Activated T-helper 9 cell treated with anti-CD3 and anti-CD28 coated beads, Interleukin-2, amount 50 U/mL, for 16 hours (primary cell): Measurements from ENCODE around the gene OR56A1.
"Not testable (repeated sequence)": the region's sequence is repeated elsewhere in the genome, so short reads cannot be mapped to it uniquely, and the experiment has no call there.

ENCODE experiments used
- DNase-seq: peaks from one replicate; pipeline ENCODE4 v3.0.0-alpha.2; 2020; ENCODE audit warnings: low read depth

Gene OR56A1, protein sequence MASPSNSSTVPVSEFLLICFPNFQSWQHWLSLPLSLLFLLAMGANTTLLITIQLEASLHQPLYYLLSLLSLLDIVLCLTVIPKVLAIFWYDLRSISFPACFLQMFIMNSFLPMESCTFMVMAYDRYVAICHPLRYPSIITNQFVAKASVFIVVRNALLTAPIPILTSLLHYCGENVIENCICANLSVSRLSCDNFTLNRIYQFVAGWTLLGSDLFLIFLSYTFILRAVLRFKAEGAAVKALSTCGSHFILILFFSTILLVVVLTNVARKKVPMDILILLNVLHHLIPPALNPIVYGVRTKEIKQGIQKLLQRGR

DNA sequence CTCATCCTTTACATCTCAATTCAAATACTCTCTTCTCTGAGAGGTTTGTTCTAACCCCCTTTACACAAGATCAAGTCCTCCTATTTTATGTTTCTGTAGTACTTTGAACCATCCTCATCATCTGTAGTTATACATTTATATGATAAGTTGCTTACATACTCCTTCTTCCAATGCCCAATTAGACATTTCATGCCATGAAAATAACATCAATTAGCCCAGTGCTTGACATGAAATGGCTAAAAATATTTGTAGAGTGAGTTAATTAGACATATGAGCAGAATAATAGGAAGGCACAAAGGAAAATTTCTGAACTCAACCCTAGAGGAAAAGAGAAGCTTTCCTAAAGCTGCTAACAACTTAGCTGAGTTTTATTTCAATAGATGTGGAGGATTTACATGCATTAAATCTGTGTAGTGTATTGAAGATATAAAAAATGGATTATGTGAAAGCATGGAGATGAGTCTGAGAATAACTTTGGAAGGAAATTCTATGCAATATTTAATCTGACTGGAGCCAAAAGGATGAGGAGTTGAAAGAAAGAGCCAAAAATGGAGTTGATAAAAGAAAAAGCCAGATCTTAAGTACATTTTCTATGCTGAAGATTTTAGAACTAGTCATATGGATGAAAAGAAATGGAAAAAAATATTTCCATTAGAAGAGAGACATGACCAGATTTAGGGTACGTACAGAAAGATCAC is at the start of gene OR56A1:
TSS of gene OR56A1 (minus strand) at position 51 of the 698 bp plus-strand sequence. CDS start 3,066 bp downstream, outside the sequence.
- no peak for DNase-seq

DNA sequence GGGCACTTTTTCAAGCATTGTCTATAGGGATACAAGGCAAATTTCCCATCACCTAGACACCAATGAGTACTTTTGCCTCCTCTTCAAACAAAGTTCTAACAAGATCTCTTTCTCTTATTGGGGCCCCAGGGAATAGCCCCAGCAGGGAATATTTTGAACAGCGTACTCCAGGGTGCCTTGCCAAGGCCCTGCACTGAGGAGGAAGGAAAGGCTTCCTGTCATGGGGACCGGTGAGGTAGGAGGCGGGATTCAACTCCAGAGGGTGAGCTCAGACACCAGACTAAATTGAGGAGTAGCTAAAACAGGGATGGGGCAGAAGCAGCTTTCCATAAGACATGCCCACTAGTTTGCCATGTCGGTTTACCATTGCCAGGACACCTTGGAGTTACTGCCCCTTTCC is 48.9 kb upstream of the OR56A1 start:
- DNase-seq = no peak

DNA sequence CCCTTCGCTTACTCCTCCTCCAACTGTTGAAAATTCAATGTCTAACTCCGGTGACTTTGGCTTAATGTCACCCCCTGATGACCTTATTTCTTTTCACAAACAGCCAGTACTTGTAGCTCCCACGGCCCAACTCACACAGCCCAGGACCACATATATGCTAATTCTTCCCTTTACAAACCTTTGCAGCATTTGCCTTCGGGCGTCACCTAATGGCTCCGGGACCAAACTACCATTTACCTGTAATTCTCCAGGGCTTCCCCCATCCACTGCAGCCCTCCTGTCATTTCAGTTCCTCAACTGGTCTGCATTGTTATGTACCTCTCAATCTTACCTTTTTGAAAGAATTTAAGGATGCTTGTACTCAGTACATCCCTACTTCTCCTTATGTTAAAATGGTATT is 47.2 kb upstream of the OR56A1 start:
- DNase-seq = no peak

DNA sequence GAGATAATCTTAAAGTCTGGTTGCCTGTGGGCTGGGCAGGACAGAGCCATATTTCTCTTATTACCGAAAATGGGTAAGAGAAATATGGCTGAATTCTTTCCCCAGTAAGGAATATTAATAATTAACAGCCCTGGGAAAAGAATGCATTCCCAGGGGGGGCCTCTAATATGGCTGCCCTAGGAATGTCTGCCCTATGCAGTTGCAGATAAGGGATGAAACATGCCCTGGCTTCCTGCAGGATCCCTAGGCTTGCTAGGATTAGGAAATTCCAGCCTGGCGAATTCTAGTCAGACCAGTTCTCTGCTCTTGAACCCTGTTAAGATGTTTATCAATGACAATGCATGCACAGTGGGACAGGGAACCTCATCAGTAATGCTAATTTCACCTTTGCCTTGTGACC is 45.9 kb upstream of the OR56A1 start:
- not testable (repeated sequence) for DNase-seq

GRCh38 chr11:6067502-6067901 is 36.9 kb upstream of the OR56A1 start:
- DNase-seq = no peak

GRCh38 chr11:6062691-6063358 is 32.3 kb upstream of the OR56A1 start:
- DNase-seq = no peak

- no peak for DNase-seq
These were observed 30.9 kb upstream of the OR56A1 start for GRCh38 chr11:6061475-6061874.

GRCh38 chr11:6057452-6057851 is 26.9 kb upstream of the OR56A1 start:
- no peak for DNase-seq

DNA sequence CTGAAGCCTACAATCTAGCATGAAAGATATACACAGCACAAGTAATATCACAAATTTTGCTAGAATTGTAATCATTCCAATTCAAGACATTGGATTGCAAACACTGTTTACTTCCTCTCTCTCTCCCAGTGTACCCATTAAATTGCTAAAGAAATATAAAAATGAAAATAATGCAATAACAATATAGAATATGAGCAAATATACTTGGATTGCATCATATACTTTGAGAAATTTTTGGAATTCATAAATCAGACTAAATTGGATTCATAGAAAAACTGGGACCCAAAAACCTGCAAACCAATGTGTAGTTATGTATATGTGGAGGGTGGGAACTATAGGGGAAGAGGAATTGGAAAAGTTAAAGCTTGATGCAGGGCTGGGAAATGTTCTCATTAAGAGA is 25.0 kb upstream of the OR56A1 start:
- DNase-seq = no peak

- DNase-seq = no peak
These were observed 21.8 kb upstream of the OR56A1 start for GRCh38 chr11:6052374-6052773.

DNA sequence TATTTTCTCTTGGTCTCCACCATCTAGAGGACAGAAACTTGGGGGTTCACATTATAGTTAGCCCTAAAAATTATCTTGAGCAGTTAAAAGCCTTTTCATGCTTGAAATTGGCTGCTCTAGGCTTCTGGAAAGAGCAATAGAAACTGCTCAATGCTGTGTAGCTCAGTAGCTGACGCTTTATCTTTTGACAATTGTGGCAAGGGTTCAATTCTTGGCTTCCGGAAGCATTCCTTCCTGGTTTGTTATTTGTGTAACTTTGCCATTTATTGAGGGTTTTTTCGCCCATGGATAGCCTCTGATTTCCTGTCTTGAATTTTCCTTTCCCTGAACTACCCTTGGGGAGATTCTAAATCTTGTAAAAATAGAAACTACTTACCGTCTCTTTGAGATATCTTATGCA is 10.3 kb upstream of the OR56A1 start:
- DNase-seq = no peak

DNA sequence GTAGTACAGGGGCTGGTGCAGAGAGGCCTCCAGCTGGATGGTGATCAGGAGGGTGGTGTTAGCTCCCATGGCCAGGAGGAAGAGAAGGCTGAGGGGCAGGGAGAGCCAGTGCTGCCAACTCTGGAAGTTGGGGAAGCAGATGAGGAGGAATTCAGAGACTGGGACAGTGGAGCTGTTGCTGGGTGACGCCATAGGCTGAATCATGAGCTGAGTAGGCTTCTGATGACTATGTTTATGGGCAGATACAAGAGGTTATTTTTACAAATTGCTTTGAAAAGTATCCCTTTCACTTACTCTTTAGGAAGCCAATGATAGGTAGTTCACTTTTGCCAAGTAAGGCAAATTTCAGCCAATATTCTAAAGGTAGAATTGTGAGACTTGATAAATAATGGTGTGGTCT is 3.1 kb downstream of the OR56A1 start:
- DNase-seq = no peak

GRCh38 chr11:6025056-6025455 is 5.5 kb downstream of the OR56A1 start:
- DNase-seq = no peak

DNA sequence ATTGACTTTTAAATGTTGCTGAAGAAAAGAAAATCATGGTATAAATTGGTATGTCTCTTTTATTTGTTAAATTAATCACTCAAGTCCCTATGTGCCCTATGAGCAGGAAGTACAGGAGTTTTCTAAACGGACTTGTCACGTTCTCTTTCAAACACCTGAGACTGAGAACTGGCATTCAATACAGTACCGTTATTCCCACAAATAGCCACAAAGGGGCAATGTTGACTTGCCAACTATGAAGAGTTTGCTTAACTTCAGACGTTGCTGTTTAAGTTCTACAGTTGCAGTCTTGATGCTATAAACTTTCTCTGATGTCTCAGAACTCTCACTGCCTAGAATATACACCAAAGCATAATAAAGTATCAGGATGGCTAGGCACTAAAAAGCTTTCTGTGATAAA is 7.6 kb downstream of the OR56A1 start:
- DNase-seq = no peak

DNA sequence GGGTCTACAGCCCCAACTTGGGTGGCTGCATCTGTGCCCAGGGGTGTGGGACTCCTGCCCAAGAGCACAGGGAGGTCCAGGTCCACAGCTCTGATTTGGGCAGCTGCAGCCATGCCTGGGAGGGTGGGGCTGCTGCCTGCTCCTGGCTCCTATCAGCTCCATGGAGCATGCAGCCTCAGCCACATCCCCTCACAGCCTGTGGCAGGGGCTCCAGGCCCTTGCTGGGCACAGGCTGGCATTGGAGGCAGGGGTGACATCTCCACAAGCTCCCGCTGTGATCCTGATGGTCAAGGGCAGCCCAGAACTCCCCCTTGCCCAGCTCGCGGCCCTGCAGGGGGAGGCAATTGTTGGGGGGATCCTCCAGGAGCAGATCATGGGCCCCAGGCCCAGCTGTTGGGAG is 17.5 kb downstream of the OR56A1 start:
- DNase-seq = no peak

- no peak for DNase-seq
These were observed 18.4 kb downstream of the OR56A1 start for GRCh38 chr11:6012035-6012668.

- no peak for DNase-seq
These were observed 23.7 kb downstream of the OR56A1 start, which contains the start of gene OR56A4 for GRCh38 chr11:6006846-6007245. Gene OR56A4 (minus strand): TSS chr11:6006946. CDS start chr11:6002992, 3,954 bp downstream.

GRCh38 chr11:6006395-6006794 is 24.2 kb downstream of the OR56A1 start:
- DNase-seq = no peak

DNA sequence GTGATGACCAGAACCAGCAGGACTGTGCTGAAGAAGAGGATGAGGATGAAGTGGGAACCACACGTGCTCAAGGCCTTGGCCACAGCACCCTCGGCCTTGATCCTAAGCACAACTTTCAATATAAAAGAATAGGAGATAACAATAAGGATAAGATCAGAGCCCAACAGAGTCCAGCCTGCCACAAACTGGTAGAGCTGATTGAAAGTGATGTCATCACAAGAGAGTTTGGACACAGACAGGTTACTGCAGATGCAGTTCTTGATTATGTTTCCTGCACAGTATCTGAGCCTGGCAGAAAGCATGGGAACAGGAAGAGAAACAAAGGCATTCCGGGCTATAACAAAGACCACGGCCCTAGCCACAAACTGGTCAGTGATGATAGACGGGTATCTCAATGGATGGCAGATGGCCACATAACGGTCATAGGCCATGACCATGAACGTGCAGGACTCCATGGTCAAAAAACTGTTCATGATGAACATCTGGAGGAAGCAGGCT is 28.3 kb downstream of the OR56A1 start:
- DNase-seq = no peak

- DNase-seq = no peak
These were observed 35.8 kb downstream of the OR56A1 start for GRCh38 chr11:5994791-5995190.

DNA sequence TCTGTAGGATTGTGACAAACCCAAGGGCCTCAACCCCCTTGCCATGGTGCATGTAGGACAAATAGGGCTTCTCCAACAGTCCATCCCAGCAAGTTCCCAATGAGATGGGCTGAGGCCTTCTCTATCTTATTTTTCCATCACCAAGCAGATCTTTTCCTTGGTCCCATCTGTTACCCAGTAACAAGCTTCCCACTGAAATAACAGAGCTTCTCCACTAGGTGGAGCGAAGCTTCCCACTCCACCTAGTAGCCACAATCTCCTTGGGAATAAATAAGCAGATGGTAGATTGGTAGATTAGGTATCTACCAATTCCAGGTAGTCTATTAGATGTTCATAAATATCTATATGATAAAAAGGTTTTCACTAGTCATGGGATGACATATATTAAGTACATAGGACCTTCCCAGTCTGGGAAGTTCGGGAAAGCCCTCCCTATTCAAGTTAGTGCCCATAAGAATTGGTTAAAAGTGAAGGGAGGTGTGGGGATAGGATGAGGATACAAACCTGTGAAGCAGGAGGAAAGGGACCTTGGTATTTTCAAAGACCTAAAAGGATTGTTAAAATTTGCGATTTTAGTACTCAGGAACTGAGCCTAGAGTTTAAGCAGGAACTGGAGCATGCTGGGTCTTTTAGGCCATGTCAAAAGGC is 37.8 kb downstream of the OR56A1 start:
- DNase-seq = no peak

- DNase-seq = no peak
These were observed 38.4 kb downstream of the OR56A1 start for GRCh38 chr11:5992150-5992549.
